HG02884 (cell line): ENCODE data around the gene TMEM178B.

Experiments used
- ATAC-seq: cut with Tn5 transposase; IDR thresholded peaks from one replicate; pipeline ENCODE4 v1.9.1; 2021; ENCODE audit warnings: mild to moderate bottlenecking, moderate library complexity; ENCODE audit not compliant: unreplicated experiment

TMEM178B gene

GRCh38 chr7:141262101-141263090, 188.5 kb downstream of the TMEM178B start:
- no peak for ATAC-seq

- ATAC-seq = no peak
Measured at GRCh38 chr7:141263508-141263907, 189.6 kb downstream of the TMEM178B start.

- ATAC-seq = no peak
Measured at GRCh38 chr7:141263983-141264382, 190.1 kb downstream of the TMEM178B start.

- no peak for ATAC-seq
Measured at GRCh38 chr7:141264511-141264910, 190.6 kb downstream of the TMEM178B start.

- no peak for ATAC-seq
Measured at GRCh38 chr7:141265668-141266067, 191.8 kb downstream of the TMEM178B start.

GRCh38 chr7:141268614-141269013, 194.8 kb downstream of the TMEM178B start:
- no peak for ATAC-seq

GRCh38 chr7:141271451-141271850, 197.6 kb downstream of the TMEM178B start:
- ATAC-seq = no peak

GRCh38 chr7:141272417-141272816, 198.6 kb downstream of the TMEM178B start:
- no peak for ATAC-seq

GRCh38 chr7:141275350-141275749, 201.5 kb downstream of the TMEM178B start:
- no peak for ATAC-seq

GRCh38 chr7:141276031-141276430, 202.2 kb downstream of the TMEM178B start:
- no peak for ATAC-seq

GRCh38 chr7:141280100-141280499, 206.2 kb downstream of the TMEM178B start:
- ATAC-seq = no peak

GRCh38 chr7:141281311-141281710, 207.4 kb downstream of the TMEM178B start:
- ATAC-seq = no peak

GRCh38 chr7:141286522-141286921, 212.7 kb downstream of the TMEM178B start:
- ATAC-seq = no peak

GRCh38 chr7:141287936-141288335, 214.1 kb downstream of the TMEM178B start:
- no peak for ATAC-seq

GRCh38 chr7:141288626-141289025, 214.8 kb downstream of the TMEM178B start:
- no peak for ATAC-seq

- ATAC-seq = no peak
Measured at GRCh38 chr7:141290365-141290764, 216.5 kb downstream of the TMEM178B start.

GRCh38 chr7:141290973-141291372, 217.1 kb downstream of the TMEM178B start:
- ATAC-seq = no peak

- ATAC-seq = no peak
Measured at GRCh38 chr7:141291541-141291940, 217.7 kb downstream of the TMEM178B start.

GRCh38 chr7:141294143-141294829, 220.4 kb downstream of the TMEM178B start:
- ATAC-seq = no peak

GRCh38 chr7:141295367-141295895, 221.6 kb downstream of the TMEM178B start:
- ATAC-seq = no peak

- ATAC-seq = no peak
Measured at GRCh38 chr7:141300816-141301215, 227.0 kb downstream of the TMEM178B start.

GRCh38 chr7:141301544-141301943, 227.7 kb downstream of the TMEM178B start:
- ATAC-seq = no peak
